HG03064 (cell line): ENCODE data around the gene UEVLD.

Source experiments
- ATAC-seq: cut with Tn5 transposase; IDR thresholded peaks from one replicate; pipeline ENCODE4 v1.9.1; 2021; ENCODE audit warnings: low read depth; ENCODE audit not compliant: unreplicated experiment

The UEVLD gene

GRCh38 chr11:18590571-18590970 lies 2.0 kb upstream of the UEVLD start:
- ATAC-seq = no peak

GRCh38 chr11:18581825-18582224 lies 6.7 kb downstream of the UEVLD start:
- no peak for ATAC-seq

GRCh38 chr11:18580113-18580766 lies 8.3 kb downstream of the UEVLD start:
- ATAC-seq = no peak

GRCh38 chr11:18578975-18579598 lies 9.4 kb downstream of the UEVLD start:
- ATAC-seq = no peak

- ATAC-seq = no peak
These were observed 13.2 kb downstream of the UEVLD start for GRCh38 chr11:18575361-18575760.

- no peak for ATAC-seq
These were observed 21.5 kb downstream of the UEVLD start for GRCh38 chr11:18567081-18567480.

GRCh38 chr11:18566406-18566805 lies 22.1 kb downstream of the UEVLD start:
- ATAC-seq = no peak

- ATAC-seq = no peak
These were observed 24.4 kb downstream of the UEVLD start for GRCh38 chr11:18564149-18564548.

- no peak for ATAC-seq
These were observed 25.3 kb downstream of the UEVLD start for GRCh38 chr11:18563090-18563730.

- ATAC-seq = no peak
These were observed 40.5 kb downstream of the UEVLD start for GRCh38 chr11:18548001-18548400.

GRCh38 chr11:18540207-18541009 lies 48.1 kb downstream of the UEVLD start:
- ATAC-seq = no peak

GRCh38 chr11:18536209-18536608 lies 52.3 kb downstream of the UEVLD start:
- ATAC-seq = no peak

- no peak for ATAC-seq
These were observed 54.3 kb downstream of the UEVLD start for GRCh38 chr11:18534245-18534644.

- no peak for ATAC-seq
These were observed 55.2 kb downstream of the UEVLD start for GRCh38 chr11:18533365-18533764.

GRCh38 chr11:18527512-18527911 lies 61.0 kb downstream of the UEVLD start:
- no peak for ATAC-seq

- ATAC-seq = peak; percentile 97
These were observed 61.8 kb downstream of the UEVLD start, which contains the start of gene TSG101 for GRCh38 chr11:18526521-18527296. TSG101 (minus strand) TSS chr11:18526942; CDS start chr11:18526816, 126 bp downstream.

- ATAC-seq = no peak
These were observed 62.4 kb downstream of the UEVLD start for GRCh38 chr11:18526130-18526520.

- ATAC-seq = no peak
These were observed 64.3 kb downstream of the UEVLD start for GRCh38 chr11:18524248-18524647.

- no peak for ATAC-seq
These were observed 65.5 kb downstream of the UEVLD start for GRCh38 chr11:18523084-18523483.

GRCh38 chr11:18522388-18522787 lies 66.1 kb downstream of the UEVLD start:
- no peak for ATAC-seq
